Activated T-helper 17 cell treated with anti-CD3 and anti-CD28 coated beads, Interleukin-2, amount 50 U/mL, for 72 hours (primary cell): ENCODE data around the gene LCN15. TPM values are rescaled to one million over a fixed set of nuclear protein-coding genes. Genes with fewer than 3 reads are reported as not detected.
"Not testable (repeated sequence)": the region's sequence is repeated elsewhere in the genome, so short reads cannot be mapped to it uniquely, and the experiment has no call there.

ENCODE experiments used
- ATAC-seq: fragments of 150-1000 bp; cut with Tn5 transposase; replicated peaks from 2 replicates; pipeline ENCODE4 v1.10.0; 2021; ENCODE audit warnings: mild to moderate bottlenecking, moderate library complexity
- H3K27ac Mint-ChIP-seq: one replicate; pipeline ENCODE4 v1.8.0; 2022; ENCODE audit warnings: mixed read lengths
- H3K27me3 Mint-ChIP-seq: one replicate; pipeline ENCODE4 v1.8.0; 2022; ENCODE audit warnings: mixed read lengths
- H3K36me3 Mint-ChIP-seq: one replicate; pipeline ENCODE4 v1.8.0; 2022; ENCODE audit warnings: low read depth, mild to moderate bottlenecking, mixed read lengths
- H3K4me1 Mint-ChIP-seq: one replicate; pipeline ENCODE4 v1.8.0; 2022; ENCODE audit warnings: mixed read lengths
- H3K4me3 Mint-ChIP-seq: one replicate; pipeline ENCODE4 v1.8.0; 2022; ENCODE audit warnings: mild to moderate bottlenecking, mixed read lengths
- H3K9me3 Mint-ChIP-seq: one replicate; pipeline ENCODE4 v1.8.0; 2022; ENCODE audit warnings: mixed read lengths
- total RNA-seq, 2 donors: library from RNA; stranded (reverse); gene quantifications; one replicate each; pipeline ENCODE4 v1.2.3, GENCODE V29; 2022

The LCN15 gene
- total RNA-seq, 2 donors from 2014 or later, result not detected

GRCh38 chr9:136711751-136712689 lies 52.3 kb downstream of the LCN15 start, which contains the start of gene DIPK1B:
Gene DIPK1B, plus strand, starts transcription at chr9:136712572. Its CDS starts 94 bp downstream, at chr9:136712666.
- Mint-ChIP-seq H3K9me3 (no peaks in the 10 kb centered on the region), H3K27me3 (peaks cover 16% of the 10 kb centered on the region), H3K4me3 (peak within 1 kb of the TSS; percentile 44), H3K4me1 (no peaks in the 10 kb centered on the region), H3K27ac (no peak within 1 kb of the TSS), H3K36me3 (no peaks in the 10 kb centered on the region)
- no peak for ATAC-seq

DNA sequence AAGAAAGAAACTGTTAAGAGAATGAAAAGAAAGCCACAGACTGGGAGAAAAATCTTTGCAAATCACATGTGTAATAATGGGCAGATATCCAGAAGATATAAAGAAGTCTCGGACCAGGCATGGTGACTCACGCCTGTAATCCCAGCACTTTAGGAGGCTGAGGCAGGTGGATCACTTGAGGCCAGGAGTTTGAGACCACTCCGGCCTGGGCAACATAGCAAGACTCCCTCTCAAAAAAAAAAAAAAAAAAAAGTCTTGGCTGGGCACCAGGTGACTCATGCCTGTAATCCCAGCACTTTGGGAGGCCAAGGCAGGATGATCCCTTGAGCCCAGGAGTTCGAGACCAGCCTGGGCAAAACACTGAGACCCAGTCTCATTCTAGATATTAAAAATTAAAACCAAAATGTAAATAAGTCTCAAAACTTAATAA lies 53.1 kb downstream of the LCN15 start:
- H3K36me3 Mint-ChIP-seq, H3K9me3 Mint-ChIP-seq, H3K27ac Mint-ChIP-seq, H3K4me1 Mint-ChIP-seq, ATAC-seq: not testable (repeated sequence)
- H3K27me3 Mint-ChIP-seq, result peaks cover 16% of the 10 kb centered on the region
- H3K4me3 Mint-ChIP-seq, result peak overlapping the region; percentile 44

DNA sequence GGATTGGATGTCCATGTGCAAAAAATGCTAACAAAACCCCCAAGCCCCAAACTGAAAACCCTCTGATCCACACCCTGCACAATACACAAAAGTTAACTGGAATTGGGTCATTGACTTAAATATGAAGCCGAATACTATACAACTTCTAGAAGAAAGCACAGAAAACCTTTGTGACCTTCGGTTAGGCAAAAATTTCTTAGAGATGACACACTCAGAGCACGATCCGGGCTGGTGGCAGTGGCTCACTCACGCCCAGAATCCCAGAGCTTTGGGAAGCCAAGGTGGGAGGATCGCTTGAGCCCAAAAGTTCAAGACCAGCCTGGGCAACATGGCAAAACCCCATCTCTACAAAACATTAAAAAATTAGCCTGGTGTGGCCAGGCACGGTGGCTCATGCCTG lies 53.8 kb downstream of the LCN15 start:
- Mint-ChIP-seq H3K9me3 (no peaks in the 10 kb centered on the region), H3K27me3 (peaks cover 11% of the 10 kb centered on the region), H3K27ac (no peak overlapping the region), H3K4me1 (no peaks in the 10 kb centered on the region), H3K36me3 (no peaks in the 10 kb centered on the region), H3K4me3 (no peak overlapping the region)
- no peak for ATAC-seq

Other genes starting within 250 kb of the LCN15 start
- gene NOTCH1, start 218.5 kb downstream of the LCN15 start, total RNA-seq, result 10 to 100 TPM; 63.8 to 65.9 TPM
- 1 to 10 TPM in 1 of 2 donors, under 1 TPM in 1; 0.78 to 1.0 TPM for gene EGFL7, start 101.6 kb downstream of the LCN15 start, total RNA-seq
- 10 to 100 TPM; 14.6 to 15.6 TPM for gene AGPAT2, start 77.1 kb downstream of the LCN15 start, total RNA-seq
- not detected for gene DIPK1B, start 51.9 kb downstream of the LCN15 start, total RNA-seq
- 1 to 10 TPM; 1.0 to 1.8 TPM for gene LCN10, start 21.6 kb downstream of the LCN15 start, total RNA-seq
- not detected for gene LCN6, start 16.0 kb downstream of the LCN15 start, total RNA-seq
- not detected for gene LCN8, start 6.3 kb downstream of the LCN15 start, total RNA-seq
- 10 to 100 TPM; 30.1 to 30.7 TPM for gene TMEM141, start 26.8 kb upstream of the LCN15 start, total RNA-seq
- 1 to 10 TPM in 1 of 2 donors, under 1 TPM in 1; 0.41 to 2.1 TPM for gene CCDC183, start 31.8 kb upstream of the LCN15 start, total RNA-seq
- 100 to 1,000 TPM in 1 of 2 donors, 10 to 100 TPM in 1; 51.5 to 108 TPM for gene RABL6, start 43.4 kb upstream of the LCN15 start, total RNA-seq
- gene AJM1, start 78.0 kb upstream of the LCN15 start, total RNA-seq, result 10 to 100 TPM in 1 of 2 donors, 1 to 10 TPM in 1; 4.3 to 12.9 TPM
- 100 to 1,000 TPM; 138 to 194 TPM for gene PHPT1, start 84.9 kb upstream of the LCN15 start, total RNA-seq
- 10 to 100 TPM; 18.6 to 27.4 TPM for gene MAMDC4, start 87.8 kb upstream of the LCN15 start, total RNA-seq
- 100 to 1,000 TPM; 221 to 265 TPM for gene EDF1, start 101.8 kb upstream of the LCN15 start, total RNA-seq
- gene TRAF2, start 122.0 kb upstream of the LCN15 start, total RNA-seq, result 10 to 100 TPM; 54.4 to 56.8 TPM
- gene FBXW5, start 180.2 kb upstream of the LCN15 start, total RNA-seq, result 10 to 100 TPM; 91.0 to 99.2 TPM
- gene C8G, start 180.7 kb upstream of the LCN15 start, total RNA-seq, result 1 to 10 TPM in 1 of 2 donors, not detected in 1; 3.1 TPM
- 1 to 10 TPM in 1 of 2 donors, under 1 TPM in 1; 0.54 to 2.4 TPM for gene LCN12, start 187.8 kb upstream of the LCN15 start, total RNA-seq
- gene PTGDS, start 213.0 kb upstream of the LCN15 start, total RNA-seq, result 1 to 10 TPM in 1 of 2 donors, not detected in 1; 1.3 TPM
- under 1 TPM in 1 of 2 donors, not detected in 1; 0.11 TPM for gene LCNL1, start 218.5 kb upstream of the LCN15 start, total RNA-seq
- 10 to 100 TPM; 31.1 to 49.1 TPM for gene PAXX, start 227.9 kb upstream of the LCN15 start, total RNA-seq
- under 1 TPM in 1 of 2 donors, not detected in 1; 0.26 TPM for gene CLIC3, start 232.1 kb upstream of the LCN15 start, total RNA-seq